Anterior cingulate cortex (tissue), 58 donors: ENCODE results near the gene CCDC149.

ENCODE experiments used
- DNase-seq, 58 donors: peaks; one replicate each; lab custom pipeline; 2025; lab: John Stamatoyannopoulos, UW

Gene CCDC149

DNA sequence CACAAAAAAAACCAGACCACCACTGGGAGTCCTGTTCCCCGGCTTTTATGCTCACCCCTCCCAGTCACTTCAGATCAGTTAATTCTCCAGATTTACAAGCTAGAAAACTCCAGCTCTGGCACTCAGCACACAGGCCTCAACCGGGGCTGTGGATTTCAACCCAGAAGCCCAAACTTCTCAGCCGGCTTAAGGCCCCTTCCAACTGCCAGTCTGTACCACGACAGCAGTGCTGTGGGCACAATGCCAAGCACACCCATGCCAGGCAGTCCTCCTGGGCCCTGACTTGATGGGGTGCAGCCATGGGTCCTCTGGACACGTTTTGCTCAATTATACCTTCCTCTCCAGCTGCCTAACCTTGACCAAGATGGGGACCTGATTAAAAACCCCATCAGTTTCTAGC is 105.2 kb downstream of the CCDC149 start:
- no peak for DNase-seq

DNA sequence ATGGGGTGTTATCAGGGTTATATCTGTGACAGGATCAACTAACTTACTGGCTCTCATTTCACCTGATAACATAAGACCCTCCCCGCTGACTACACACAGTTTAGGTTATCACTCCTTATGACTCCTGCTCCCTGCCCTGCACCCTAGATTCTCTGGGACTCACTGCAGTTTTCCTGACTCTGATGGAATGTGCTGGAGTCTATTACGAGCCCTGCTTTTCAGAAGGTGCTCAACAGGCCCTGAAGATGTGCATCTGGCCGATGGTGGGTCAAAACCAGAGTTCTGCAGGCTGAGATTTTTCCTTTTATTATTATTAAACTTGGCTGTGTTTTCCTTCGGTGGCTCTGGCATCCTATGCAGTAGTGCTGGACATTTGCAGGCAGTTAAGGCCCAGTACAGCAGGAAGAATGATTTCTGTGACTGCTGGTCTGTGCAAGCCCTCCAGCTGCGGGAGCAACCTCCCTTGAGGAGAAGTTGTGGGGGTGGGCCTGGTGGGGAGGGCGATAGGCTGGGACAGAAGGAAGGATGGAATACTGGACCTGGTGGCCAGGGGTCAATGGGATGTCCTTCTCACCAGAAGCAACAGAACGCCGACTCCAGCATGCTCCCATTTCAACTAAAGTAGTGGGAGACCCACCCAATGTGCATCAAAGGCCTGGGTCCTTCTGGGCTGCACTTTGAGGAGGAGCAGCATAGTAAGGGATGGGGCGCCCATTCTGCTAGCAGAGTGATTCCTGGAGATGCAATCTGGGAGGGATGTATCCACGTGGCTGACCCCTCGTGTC is 106.4 kb downstream of the CCDC149 start:
- no peak for DNase-seq

DNA sequence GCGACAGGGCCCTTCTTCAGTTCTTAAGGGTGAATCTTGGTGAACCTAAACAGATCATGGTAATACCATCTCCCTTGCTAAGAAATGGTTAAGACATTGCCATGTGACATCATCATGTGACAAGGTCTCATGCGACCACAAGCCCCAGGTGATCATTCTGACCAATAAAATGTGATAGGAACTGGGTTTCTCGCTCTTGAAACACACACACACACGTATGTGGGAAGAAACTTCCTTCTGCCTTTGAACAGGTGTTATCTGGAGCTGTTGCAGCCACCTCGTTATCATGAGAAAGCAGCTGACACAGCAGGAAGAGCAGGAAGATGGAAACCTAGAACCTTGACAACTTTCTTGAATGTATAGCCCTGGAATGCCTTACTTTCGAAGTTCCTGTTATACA is 107.3 kb downstream of the CCDC149 start:
- no peak for DNase-seq

DNA sequence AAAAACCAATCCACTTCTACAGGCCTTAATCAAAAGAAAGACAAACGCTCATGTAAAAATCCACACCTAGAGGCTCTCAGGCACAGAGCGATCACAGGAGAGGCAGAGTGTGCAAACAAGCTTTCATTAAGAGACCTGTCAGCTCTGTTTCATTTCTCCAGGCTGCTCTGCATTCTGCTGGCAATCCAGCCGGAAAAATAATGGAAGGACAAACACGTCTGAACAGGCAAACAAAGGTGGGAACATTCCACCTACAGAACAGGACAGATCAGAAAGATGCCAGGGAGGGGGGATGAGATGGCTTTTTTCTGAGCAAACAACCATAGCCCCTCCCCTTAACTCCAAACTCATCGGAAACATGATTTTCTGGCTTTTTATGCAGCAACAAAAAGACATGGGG is 107.8 kb downstream of the CCDC149 start:
- DNase-seq: no peak

DNA sequence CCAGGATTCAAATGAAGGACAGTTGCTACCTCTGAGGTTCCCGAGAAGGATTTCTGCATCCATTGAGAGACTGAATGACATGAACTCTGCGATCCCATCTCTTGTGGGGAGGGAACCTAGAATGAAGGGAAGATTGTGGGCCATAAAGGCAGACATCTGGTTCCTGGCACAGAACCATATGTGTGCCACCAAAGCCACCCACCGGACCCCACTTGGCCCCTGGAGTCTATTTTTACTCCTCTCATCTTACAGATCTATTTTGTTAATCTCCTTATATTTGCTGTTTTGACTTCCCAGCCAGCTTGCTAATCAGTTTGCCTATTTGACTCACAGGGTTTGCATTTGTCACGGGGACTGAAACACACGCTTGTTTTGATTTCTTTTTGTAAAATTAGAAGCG is 110.2 kb downstream of the CCDC149 start:
- DNase-seq: no peak

DNA sequence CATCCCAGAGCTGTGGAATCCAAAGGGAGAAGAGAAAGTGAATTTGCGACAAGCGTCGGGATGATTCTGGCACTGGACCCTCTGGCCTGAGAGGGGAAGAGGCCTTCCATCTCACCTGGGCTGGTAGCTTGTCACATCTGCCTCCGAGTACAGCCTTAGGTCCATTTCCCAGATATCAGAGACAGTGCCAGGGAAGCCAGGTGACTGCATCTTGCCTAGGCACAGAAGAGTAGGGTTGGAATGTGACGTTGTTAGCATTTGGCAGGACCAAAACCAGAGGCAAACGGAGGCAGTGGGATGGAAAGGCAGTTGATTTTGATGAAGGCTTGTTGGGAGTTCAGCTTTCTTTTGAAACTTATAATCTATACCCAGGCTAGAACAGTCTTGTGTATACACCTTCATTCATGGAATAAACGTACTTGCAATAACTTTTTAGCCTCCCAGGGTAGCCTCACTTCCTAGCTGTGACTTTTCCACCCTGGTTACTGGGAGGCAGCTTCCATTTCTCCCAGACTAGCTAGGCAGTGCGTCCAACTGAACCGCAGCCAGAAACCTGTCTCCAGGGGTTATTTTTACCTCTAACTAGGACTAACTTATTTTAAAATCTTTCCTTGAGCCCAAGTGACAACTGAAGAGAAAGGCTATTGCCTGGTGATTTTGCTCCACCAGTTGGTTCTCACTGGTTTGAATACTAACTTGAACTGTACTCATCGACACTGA is 111.5 kb downstream of the CCDC149 start:
- DNase-seq: no peak

DNA sequence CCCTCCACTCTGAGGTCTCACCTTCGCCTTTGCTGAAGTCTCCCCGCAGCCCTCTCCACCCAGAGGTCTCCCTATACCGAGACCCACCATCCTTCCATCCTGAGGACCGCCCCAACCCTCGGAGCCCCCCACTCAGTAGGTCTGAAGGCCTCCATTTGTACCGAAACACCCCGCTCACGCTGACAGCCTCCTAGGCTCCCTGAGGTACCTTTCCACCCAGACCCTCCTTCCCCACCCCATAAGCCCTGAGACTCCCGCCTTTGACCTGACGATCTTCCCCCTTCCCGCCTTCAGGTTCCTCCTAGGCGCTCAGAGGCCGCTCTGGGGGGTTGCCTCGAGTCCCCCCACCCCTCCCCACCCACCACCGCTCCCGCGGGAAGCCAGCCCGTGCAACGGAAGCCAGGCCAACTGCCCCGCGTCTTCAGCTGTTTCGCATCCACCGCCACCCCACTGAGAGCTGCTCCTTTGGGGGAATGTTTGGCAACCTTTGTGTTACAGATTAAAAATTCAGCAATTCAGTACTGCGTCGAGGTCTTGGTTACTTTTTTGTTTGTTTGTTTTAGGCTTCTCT is 112.4 kb downstream of the CCDC149 start:
- no peak for DNase-seq

DNA sequence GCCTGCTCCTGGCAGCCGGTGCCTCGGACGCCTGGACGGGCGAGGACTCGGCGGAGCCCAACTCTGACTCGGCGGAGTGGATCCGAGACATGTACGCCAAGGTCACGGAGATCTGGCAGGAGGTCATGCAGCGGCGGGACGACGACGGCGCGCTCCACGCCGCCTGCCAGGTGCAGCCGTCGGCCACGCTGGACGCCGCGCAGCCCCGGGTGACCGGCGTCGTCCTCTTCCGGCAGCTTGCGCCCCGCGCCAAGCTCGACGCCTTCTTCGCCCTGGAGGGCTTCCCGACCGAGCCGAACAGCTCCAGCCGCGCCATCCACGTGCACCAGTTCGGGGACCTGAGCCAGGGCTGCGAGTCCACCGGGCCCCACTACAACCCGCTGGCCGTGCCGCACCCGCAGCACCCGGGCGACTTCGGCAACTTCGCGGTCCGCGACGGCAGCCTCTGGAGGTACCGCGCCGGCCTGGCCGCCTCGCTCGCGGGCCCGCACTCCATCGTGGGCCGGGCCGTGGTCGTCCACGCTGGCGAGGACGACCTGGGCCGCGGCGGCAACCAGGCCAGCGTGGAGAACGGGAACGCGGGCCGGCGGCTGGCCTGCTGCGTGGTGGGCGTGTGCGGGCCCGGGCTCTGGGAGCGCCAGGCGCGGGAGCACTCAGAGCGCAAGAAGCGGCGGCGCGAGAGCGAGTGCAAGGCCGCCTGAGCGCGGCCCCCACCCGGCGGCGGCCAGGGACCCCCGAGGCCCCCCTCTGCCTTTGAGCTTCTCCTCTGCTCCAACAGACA is 113.1 kb downstream of the CCDC149 start:
- DNase-seq: no peak

DNA sequence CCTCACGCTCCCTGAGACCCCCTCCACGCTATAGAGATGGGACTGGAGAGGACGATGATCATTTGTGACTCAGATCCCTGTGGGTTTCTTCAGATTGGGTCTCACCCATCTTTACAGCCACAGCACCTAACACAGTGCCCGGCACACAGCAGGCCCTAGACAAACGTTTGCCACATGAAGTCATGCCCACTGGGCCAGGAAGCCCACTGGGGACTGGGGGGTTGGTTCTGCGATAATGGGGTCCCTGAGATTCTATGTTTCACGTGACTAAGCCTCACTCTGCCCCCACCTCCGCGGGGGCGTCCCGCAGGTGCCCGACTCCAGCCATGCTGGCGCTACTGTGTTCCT is 113.7 kb downstream of the CCDC149 start:
- DNase-seq: no peak

DNA sequence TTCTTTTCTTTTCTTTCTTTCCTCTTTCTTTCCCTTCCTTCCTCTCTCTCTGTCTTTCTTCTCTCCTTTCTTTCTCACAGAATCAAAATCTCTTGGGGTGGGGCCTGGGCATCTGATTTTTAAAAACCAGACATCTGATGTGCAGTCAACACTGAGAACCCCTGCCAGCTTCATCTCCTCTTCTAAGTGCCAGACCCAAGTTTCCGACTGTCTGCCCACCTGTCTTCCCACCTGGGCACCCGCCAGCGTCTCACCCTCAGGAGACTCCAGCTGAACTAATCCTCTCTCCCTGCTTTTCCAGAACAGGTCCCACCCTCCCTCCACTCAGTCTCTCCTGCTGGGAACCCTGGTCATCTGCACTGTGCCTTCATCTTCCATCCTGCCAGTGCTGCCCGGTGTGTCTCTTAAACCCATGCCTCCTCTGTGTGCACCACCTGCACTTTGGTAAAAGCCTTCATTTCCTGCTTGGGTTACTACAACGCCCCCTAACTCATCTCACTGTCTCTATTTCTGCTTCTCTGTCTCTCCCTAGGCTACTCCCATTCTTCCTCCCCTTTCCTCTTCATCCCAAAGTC is 114.7 kb downstream of the CCDC149 start:
- DNase-seq: no peak

DNA sequence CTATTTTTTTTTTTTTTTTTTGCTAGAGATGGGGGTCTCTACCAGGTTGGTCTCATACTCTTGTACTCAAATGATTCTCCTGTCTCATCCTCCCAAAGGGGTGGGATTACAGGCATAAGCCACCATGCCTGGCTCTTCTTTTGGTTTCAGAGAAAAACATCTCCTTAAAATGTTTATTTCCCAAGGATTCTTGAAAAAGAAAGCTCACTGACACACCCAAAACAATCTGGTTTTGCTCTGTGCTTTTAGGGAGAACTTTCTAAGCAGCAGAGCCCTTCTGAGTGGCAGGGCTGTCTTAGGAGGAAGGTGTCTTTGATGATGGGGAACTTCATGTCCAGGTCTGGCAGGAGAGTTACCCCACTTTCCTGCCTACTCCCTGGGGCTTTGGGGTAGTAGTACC is 116.2 kb downstream of the CCDC149 start:
- DNase-seq: no peak

DNA sequence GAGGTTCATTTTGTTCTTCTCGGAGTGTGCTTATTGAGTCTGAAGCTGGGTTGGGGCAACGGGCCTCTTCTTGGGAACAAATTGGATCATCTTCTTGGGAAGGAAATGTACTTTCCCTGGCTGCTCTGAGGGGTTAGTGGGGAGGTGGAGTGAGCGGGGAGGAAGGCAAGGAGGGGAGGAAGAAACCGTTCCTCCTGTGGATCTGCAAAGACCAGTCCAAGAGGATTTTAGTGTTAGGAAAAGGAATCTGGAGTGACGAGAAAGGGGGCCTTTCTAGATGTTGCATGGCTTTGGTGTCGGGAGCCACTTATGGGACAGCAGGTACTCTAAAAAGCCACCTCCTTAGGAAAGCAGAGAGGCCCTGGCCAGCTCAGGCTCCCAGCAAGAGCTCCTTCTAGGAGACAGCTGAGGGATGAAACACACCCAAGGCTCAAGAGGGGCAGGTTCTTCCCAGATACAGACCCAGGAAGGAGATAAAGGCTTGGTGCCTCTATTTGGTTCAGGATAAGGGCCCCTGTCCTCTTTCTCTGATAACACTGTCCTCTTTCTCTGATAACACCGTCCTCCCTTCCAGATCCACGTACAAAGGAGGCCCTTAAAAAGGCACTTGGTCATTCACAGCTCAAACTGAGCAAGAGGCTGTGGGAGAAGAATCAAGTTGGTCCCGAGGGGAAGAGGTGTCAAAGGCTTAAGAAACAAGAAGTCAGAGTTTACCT is 117.0 kb downstream of the CCDC149 start:
- DNase-seq: no peak

DNA sequence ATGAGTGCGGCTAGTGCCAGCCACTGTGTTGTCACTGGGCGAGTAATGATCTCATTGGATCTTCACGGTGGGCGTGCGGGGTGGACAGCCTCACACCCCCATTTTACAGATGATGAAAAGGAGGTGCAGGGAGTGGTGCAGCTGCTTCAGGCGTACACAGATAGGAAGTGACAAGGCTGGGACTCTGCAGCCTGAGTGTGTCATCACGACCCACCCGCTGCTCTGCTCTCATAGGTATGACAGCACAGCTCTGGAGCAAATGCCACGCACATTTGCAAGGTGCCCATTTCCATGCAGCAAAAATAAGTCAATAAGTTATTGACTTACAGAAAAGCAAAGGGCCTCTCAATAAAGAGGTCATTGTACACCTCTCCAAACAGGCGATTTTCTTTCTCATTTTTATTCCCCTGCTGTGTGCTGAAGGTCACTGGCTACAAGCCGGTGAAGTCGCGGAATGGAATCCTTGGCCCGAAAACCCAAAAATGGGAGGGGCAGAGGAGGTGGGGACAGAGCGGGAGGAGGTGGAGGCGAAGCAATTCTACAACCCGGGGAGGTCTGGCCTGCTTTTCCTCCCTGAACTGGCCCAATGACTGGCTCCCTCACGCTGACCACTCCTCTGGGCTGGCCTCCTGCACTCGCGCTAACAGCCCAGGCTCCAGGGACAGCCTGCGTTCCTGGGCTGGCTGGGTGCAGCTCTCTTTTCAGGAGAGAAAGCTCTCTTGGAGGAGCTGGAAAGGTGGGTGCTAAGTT is 117.8 kb downstream of the CCDC149 start, which contains the start of gene SOD3:
Gene SOD3, plus strand, starts transcription at position 658 of the 750 bp plus-strand sequence. CDS start 3,949 bp downstream, outside the sequence.
- DNase-seq: peak in 41 of 58 donors; percentile 10 to 67 (median 31)

DNA sequence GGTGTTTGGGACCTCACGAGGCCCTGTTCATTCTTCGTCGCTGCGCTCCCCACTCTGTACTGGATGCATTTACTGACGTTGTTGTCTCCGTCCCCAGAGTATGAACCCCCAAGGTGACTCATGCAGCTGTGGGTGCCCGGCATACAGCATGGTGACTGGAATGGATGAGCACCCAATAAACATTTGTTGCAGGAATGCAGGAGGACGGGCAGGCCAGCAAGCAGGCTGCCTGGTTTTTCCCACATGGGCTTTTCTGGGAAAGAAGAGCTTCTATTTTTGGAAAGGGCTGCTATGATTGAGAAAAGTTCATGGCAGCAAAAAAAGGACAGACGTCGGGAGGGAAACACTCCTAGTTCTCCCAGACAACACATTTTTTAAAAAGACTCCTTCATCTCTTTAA is 118.4 kb downstream of the CCDC149 start:
- DNase-seq: peak in 3 of 58 donors; percentile 8 to 36 (median 36)

DNA sequence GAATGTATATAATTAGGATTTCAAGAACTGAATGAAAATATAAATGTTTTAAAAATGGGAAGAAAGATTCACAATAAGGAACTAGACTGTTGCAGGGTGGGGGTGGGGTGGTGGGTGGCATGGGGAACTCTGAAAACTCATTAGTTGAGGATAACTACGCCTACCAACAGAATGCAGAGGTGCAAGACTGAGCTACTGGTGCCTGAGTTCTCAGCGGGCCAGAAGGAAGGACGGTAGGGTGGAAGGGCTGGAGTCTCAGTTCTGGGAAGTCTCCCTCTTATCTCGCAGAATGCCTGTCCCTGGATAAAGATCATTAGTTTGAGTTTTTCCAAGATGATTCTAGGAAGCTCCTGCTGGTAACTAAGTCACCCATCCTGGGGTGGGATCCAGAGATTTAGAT is 118.8 kb downstream of the CCDC149 start:
- DNase-seq: no peak

DNA sequence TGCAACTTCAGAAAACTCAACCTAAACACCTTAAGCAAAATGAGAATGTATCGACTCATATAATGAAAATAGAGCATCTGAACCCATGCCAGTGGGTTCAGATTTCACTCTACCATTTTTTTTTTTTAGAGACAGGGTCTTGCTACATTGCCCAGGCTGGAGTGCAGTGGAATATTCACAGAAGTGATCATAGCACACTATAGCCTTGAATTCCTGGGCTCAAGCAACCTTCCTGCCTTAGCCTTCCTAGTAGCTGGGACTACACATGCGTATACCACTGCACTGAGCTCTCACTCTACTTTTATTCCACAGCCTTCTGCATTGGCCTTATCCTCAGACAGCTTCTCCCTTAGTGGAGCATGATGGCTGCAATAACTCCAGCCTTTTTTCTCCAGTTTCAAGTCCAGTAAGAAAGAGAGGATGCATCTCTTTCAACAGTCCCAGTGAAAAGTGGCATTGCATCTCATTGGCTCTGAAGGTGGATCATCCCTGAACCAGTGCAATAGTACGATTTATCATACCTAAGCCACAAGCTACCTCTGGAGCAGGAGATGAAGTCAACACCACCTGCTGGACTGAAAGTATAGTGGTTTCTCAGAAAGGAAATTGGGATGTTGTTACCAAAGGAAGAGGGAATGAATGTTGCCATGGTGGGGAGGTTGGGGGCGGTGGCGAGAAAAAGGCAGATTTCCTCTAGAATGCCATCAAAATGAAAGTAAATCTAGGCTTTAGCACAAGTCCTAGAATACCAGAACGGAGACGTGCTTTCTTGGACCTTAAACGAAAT is 119.4 kb downstream of the CCDC149 start:
- peak in 7 of 58 donors; percentile 4 to 27 (median 16) for DNase-seq

DNA sequence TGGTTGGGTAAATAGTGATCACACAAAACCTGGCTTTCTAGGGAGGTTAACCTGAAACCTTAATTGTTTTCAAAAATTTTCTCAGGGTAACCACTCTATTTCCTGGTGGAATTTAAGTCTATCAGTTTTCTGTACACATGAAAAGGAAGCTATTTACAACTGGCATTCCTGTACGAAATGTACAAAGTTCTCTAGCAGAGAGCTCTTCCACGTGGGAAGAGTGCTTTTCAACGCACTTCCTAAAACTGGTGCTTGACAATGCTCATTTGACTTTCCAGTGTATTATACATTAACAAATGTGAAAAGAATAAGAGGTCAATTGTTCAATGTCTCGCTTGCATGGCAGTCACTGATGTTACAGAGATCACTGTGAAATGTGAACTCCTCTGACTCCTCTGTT is 120.3 kb downstream of the CCDC149 start:
- no peak for DNase-seq

DNA sequence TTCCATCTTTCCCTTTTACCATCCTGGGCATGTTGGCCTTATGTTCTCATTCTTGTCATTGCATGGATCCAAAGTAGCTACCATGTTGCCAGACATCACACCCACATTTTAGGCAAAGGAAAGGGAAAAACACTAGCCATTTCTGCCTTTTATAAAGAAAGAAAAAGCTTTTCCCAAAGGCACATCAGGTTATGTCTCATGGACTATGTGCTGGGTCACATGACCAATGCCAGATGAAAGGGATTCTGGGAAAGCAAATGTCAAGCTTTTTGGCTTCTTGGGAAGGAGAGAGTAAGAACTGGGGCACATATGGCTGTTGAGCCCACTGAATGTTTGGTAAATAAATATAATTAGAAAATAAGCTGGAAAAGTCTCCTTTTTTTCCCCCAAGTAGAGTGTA is 121.8 kb downstream of the CCDC149 start:
- DNase-seq: no peak
